B cell (primary cell): Measurements from ENCODE around the gene DSG2.

Experiments used
- EZH2 ChIP-seq: IDR thresholded peaks from 2 replicates; pipeline ENCODE4 v1.6.1; 2012; ENCODE audit warnings: borderline replicate concordance, low read depth, mild to moderate bottlenecking, moderate library complexity, low read length; ENCODE audit not compliant: insufficient read depth, poor library complexity, severe bottlenecking
- TF ChIP-seq, protein P1 (sequence below): fragments of 200-600 bp; IDR thresholded peaks from one replicate; pipeline ENCODE4 v1.8.0; 2022; ENCODE audit warnings: antibody characterized with exemption, mild to moderate bottlenecking

GRCh38 chr18:31572368-31572767 lies 74.4 kb downstream of the DSG2 start:
- TF ChIP-seq, protein P1, sequence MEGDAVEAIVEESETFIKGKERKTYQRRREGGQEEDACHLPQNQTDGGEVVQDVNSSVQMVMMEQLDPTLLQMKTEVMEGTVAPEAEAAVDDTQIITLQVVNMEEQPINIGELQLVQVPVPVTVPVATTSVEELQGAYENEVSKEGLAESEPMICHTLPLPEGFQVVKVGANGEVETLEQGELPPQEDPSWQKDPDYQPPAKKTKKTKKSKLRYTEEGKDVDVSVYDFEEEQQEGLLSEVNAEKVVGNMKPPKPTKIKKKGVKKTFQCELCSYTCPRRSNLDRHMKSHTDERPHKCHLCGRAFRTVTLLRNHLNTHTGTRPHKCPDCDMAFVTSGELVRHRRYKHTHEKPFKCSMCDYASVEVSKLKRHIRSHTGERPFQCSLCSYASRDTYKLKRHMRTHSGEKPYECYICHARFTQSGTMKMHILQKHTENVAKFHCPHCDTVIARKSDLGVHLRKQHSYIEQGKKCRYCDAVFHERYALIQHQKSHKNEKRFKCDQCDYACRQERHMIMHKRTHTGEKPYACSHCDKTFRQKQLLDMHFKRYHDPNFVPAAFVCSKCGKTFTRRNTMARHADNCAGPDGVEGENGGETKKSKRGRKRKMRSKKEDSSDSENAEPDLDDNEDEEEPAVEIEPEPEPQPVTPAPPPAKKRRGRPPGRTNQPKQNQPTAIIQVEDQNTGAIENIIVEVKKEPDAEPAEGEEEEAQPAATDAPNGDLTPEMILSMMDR: no peak
- TF ChIP-seq EZH2: no peak
